HepG2 (cell line): ENCODE data around the gene PMPCB. TPM values are rescaled to one million over a fixed set of nuclear protein-coding genes. Genes with fewer than 3 reads are reported as not detected.

ENCODE experiments used
- BCL6 ChIP-seq: IDR thresholded peaks from 2 replicates; pipeline ENCODE4 v1.6.1; 2016; ENCODE audit warnings: missing genetic modification reagents, missing compliant biosample characterization
- CC2D1A ChIP-seq: sonication (generic); formaldehyde crosslinking; IDR thresholded peaks from 2 replicates; pipeline ENCODE4 v1.8.1; 2023; ENCODE audit warnings: mild to moderate bottlenecking, missing genetic modification reagents
- FIP1L1 ChIP-seq: fragments of 200-400 bp; formaldehyde crosslinking; IDR thresholded peaks from 2 replicates; pipeline ENCODE4 v1.6.1; 2018; ENCODE audit warnings: low read depth, mild to moderate bottlenecking, low read length, moderate library complexity, borderline replicate concordance; ENCODE audit not compliant: insufficient read depth
- HOXD1 ChIP-seq: sonication (generic); formaldehyde crosslinking; IDR thresholded peaks from 2 replicates; pipeline ENCODE4 v1.5.0; 2020; ENCODE audit warnings: missing genetic modification reagents
- KAT2B ChIP-seq: fragments of 150-350 bp; IDR thresholded peaks from 2 replicates; pipeline ENCODE4 v1.6.1; 2014; ENCODE audit warnings: low read depth, low read length, borderline replicate concordance
- MAZ ChIP-seq, 2 experiments: sonication (generic) in 1 of 2; formaldehyde crosslinking in 1 of 2; IDR thresholded peaks; 2 replicates each; pipeline versions ENCODE4 v1.5.0 to v1.6.1; 2012 to 2020; ENCODE audit warnings: low read depth in 2 of 2, mild to moderate bottlenecking in 2 of 2, borderline replicate concordance in 1 of 2, improper control_type of control experiment in 1 of 2, low read length in 1 of 2, missing genetic modification reagents in 1 of 2, moderate library complexity in 1 of 2
- MBNL3 ChIP-seq: fragments of 250-450 bp; sonication (Bioruptor Pico); conservative IDR thresholded peaks from 2 replicates; pipeline ENCODE4 v1.8.0; 2022; ENCODE audit warnings: mild to moderate bottlenecking, inconsistent platforms
- PCBP2 ChIP-seq: fragments of 200-400 bp; formaldehyde crosslinking; optimal IDR thresholded peaks from 2 replicates; pipeline ENCODE3; 2018; ENCODE audit warnings: low read length, low read depth; ENCODE audit not compliant: poor library complexity, severe bottlenecking
- REPIN1 ChIP-seq: sonication (generic); formaldehyde crosslinking; IDR thresholded peaks from 2 replicates; pipeline ENCODE4 v1.8.0; 2022; ENCODE audit warnings: missing genetic modification reagents, low read depth, mild to moderate bottlenecking, borderline replicate concordance
- TCF7L2 ChIP-seq: IDR thresholded peaks from 2 replicates; pipeline ENCODE4 v1.6.1; 2011; ENCODE audit warnings: mild to moderate bottlenecking, low read depth, low read length, moderate library complexity
- TRIM24 ChIP-seq: sonication (generic); formaldehyde crosslinking; IDR thresholded peaks from 2 replicates; pipeline ENCODE4 v1.8.0; 2022; ENCODE audit warnings: mild to moderate bottlenecking, missing genetic modification reagents
- ZBTB20 ChIP-seq: sonication (generic); formaldehyde crosslinking; IDR thresholded peaks from 2 replicates; pipeline ENCODE4 v1.8.1; 2023; ENCODE audit warnings: missing genetic modification reagents, low read depth, mild to moderate bottlenecking, borderline replicate concordance
- ZBTB42 ChIP-seq: sonication (generic); formaldehyde crosslinking; IDR thresholded peaks from 2 replicates; pipeline ENCODE4 v1.5.0; 2020; ENCODE audit warnings: mild to moderate bottlenecking, missing genetic modification reagents
- ZNF44 ChIP-seq: sonication (generic); formaldehyde crosslinking; IDR thresholded peaks from 2 replicates; pipeline ENCODE4 v1.5.1; 2020; ENCODE audit warnings: mild to moderate bottlenecking, missing genetic modification reagents
- ZNF577 ChIP-seq: sonication (generic); formaldehyde crosslinking; IDR thresholded peaks from 2 replicates; pipeline ENCODE4 v1.4.0; 2020; ENCODE audit warnings: mild to moderate bottlenecking, low read depth, missing genetic modification reagents, borderline replicate concordance
- ZNF598 ChIP-seq: sonication (generic); formaldehyde crosslinking; IDR thresholded peaks from 2 replicates; pipeline ENCODE4 v1.5.1; 2020; ENCODE audit warnings: mild to moderate bottlenecking, missing genetic modification reagents, borderline replicate concordance
- ZNF788 ChIP-seq: sonication (generic); formaldehyde crosslinking; IDR thresholded peaks from 2 replicates; pipeline ENCODE4 v1.5.0; 2020; ENCODE audit warnings: mild to moderate bottlenecking, missing genetic modification reagents, borderline replicate concordance
- ZNF878 ChIP-seq: sonication (generic); formaldehyde crosslinking; IDR thresholded peaks from 2 replicates; pipeline ENCODE4 v1.8.1; 2023; ENCODE audit warnings: mild to moderate bottlenecking, missing genetic modification reagents, moderate library complexity
- ZSCAN20 ChIP-seq: sonication (generic); formaldehyde crosslinking; IDR thresholded peaks from 2 replicates; pipeline ENCODE4 v1.4.0; 2020; ENCODE audit warnings: missing genetic modification reagents, mild to moderate bottlenecking, borderline replicate concordance
- polyA plus RNA-seq, 8 experiments: library from polyadenylated mRNA; depleted of rRNA in 3 of 8; stranded (reverse) in 7 of 8; unstranded in 1 of 8; fragments of >200 nt; fragmentation: Illumina TruSeq in 4 of 8; extraction: Trizol in 4 of 8; gene quantifications; 2 replicates each; pipeline versions ENCODE4 v1.2.1 to v1.2.3, GENCODE V29; 2011 to 2016; ENCODE audit warnings: low read depth in 4 of 8, missing spikeins in 1 of 8, mixed read lengths in 1 of 8; ENCODE audit not compliant: insufficient read depth in 1 of 8
- total RNA-seq, 5 experiments: library from RNA; depleted of rRNA; stranded (reverse); fragments of >200 nt; fragmentation: Illumina TruSeq; extraction: Trizol; gene quantifications; 2 replicates each; pipeline ENCODE4 v1.2.3, GENCODE V29; 2016; ENCODE audit warnings: low read depth in 1 of 5
- TF ChIP-seq, protein P1 (sequence below), 2 experiments: fragments of 450-650 bp in 1 of 2; sonication (generic) in 1 of 2; formaldehyde crosslinking in 1 of 2; IDR thresholded peaks; 2 replicates each; pipeline versions ENCODE4 v1.6.1 to v1.8.0; 2016 to 2022; ENCODE audit warnings: antibody characterized with exemption in 1 of 2, mild to moderate bottlenecking in 1 of 2, missing genetic modification reagents in 1 of 2

Gene PMPCB
- total and polyA plus RNA-seq, 2 of the 13 experiments (the other 11 are each of a cell fraction or from before 2014, with no cell fraction given), result 80.8 to 124 TPM

DNA sequence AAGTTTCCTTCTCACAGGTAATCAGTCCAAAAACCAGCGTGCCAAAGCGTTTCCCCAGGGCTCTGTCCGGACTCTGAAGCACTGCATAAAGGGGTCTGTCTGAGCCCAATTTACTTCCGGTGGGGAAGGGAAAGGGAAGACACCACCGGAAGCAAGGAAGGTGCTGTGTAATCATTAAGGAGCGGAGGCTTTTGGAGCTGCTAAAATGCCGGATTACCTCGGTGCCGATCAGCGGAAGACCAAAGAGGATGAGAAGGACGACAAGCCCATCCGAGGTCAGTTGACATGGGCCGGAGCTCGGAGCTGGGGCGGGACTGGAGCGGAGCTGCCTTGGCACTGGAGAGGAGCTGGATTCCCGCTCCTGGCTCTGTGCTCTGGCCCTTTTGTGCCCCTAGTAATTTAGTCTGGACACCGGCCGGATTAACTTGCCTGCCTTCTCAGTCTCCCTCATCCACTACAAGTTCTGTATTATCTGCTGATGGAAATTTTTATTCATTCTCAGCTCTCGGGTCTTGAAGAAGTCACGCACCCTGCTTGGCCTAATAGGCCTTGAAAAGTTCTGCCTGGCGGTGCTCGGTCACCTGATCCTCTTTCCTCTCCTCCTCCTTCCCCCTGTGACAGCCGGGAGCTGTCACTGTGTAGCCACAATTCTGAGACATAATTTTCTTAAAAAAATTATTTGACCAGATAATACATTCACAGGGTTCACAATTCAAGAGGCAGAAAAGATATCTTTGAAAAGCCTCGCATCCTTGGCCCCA is 50.5 kb downstream of the PMPCB start, which contains the start of gene PSMC2 (continued):
- TF ChIP-seq, protein P1, sequence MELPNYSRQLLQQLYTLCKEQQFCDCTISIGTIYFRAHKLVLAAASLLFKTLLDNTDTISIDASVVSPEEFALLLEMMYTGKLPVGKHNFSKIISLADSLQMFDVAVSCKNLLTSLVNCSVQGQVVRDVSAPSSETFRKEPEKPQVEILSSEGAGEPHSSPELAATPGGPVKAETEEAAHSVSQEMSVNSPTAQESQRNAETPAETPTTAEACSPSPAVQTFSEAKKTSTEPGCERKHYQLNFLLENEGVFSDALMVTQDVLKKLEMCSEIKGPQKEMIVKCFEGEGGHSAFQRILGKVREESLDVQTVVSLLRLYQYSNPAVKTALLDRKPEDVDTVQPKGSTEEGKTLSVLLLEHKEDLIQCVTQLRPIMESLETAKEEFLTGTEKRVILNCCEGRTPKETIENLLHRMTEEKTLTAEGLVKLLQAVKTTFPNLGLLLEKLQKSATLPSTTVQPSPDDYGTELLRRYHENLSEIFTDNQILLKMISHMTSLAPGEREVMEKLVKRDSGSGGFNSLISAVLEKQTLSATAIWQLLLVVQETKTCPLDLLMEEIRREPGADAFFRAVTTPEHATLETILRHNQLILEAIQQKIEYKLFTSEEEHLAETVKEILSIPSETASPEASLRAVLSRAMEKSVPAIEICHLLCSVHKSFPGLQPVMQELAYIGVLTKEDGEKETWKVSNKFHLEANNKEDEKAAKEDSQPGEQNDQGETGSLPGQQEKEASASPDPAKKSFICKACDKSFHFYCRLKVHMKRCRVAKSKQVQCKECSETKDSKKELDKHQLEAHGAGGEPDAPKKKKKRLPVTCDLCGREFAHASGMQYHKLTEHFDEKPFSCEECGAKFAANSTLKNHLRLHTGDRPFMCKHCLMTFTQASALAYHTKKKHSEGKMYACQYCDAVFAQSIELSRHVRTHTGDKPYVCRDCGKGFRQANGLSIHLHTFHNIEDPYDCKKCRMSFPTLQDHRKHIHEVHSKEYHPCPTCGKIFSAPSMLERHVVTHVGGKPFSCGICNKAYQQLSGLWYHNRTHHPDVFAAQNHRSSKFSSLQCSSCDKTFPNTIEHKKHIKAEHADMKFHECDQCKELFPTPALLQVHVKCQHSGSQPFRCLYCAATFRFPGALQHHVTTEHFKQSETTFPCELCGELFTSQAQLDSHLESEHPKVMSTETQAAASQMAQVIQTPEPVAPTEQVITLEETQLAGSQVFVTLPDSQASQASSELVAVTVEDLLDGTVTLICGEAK (IDR thresholded peaks at IDR 0.05), result peak; percentile 93
- TF ChIP-seq, protein P1 (CRISPR knock-in tag; IDR thresholded peaks at IDR 0.05), result peak; percentile 76
- TF ChIP-seq ZNF878, result no peak
- TF ChIP-seq KAT2B, result no peak
- no peak for TF ChIP-seq TRIM24 (CRISPR knock-in tag)
- no peak for TF ChIP-seq ZBTB20 (CRISPR knock-in tag)
- no peak for TF ChIP-seq CC2D1A (CRISPR knock-in tag)
- no peak for TF ChIP-seq FIP1L1
- TF ChIP-seq TCF7L2, result no peak
- no peak for TF ChIP-seq BCL6 (CRISPR knock-in tag)
- no peak for TF ChIP-seq REPIN1
- TF ChIP-seq MBNL3 (CRISPR knock-in tag), result no peak
- no peak for TF ChIP-seq PCBP2
- TF ChIP-seq ZBTB42, result 0 out of 2 replicates have a peak, but pooled peaks have one; percentile 56
- TF ChIP-seq ZNF577 (CRISPR knock-in tag), result no peak
- no peak for TF ChIP-seq HOXD1 (CRISPR knock-in tag)
- peak; percentile 80; the same call in 1 of the 2 replicates for TF ChIP-seq ZNF788 (CRISPR knock-in tag)
- no peak; the same call in 1 of the 2 replicates for TF ChIP-seq ZNF598 (CRISPR knock-in tag)
- no peak for TF ChIP-seq MAZ (IDR thresholded peaks at IDR 0.05; ENCODE audit: borderline replicate concordance, low read depth, low read length)
- peak; percentile 40; the same call in 1 of the 2 replicates for TF ChIP-seq MAZ (CRISPR knock-in tag; IDR thresholded peaks at IDR 0.05; ENCODE audit: low read depth)
- no peak for TF ChIP-seq ZSCAN20 (CRISPR knock-in tag)
- TF ChIP-seq ZNF44 (CRISPR knock-in tag), result no peak; the same call in 1 of the 2 replicates
